Kidney tubule cell (primary cell): ENCODE data around the gene MOV10L1.

Experiments used
- DNase-seq: peaks from one replicate; pipeline ENCODE4 v3.0.0-alpha.2; 2018; ENCODE audit warnings: low spot score

Gene MOV10L1

DNA sequence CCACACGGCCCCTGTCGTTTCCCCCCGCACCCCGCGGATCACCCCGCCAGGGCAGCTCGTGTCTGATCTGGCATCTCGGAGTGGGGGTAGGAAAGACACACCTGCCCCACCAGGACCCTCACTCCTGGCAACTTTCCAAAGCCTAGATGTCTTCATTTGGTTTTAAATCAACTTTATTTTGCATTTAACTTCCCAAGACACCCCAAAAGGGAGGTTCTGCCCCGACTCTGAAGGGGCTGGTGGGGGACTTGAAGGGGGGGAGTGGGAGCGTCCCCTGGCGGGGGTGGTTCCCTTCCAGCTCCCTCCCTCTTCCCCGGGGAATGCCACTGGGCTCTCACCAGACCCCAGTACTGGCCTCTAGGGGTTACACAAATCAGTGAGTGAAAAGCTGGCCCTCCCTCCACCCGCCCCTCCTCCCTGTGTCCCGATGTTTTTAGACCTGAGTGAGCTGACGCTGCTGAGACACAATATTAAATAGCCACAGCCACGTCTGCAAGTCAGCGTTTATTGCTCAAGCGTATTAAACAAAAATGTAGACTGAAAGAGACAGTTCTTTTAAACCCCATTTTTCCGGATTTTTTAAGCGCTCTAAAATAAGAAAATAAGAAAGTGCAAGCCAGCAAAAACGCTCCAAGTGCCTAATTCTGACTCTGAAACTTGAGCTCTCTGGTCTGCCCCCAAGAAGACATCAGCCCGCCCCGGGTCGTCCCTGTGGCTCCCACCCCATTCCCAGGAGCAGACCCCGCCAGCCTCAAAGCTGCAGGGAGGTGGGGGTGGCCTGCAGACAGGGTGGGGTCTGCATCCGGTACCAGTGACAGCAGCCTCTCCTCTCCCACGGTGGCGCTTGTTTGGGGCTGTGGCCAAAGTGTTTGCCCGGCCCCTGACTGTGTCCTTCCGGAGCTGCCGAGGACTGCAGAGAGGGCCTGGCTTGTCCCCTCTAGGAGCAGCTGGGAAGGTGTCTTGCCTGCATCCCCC, 30.6 kb upstream of the MOV10L1 start:
- DNase-seq, result no peak

DNA sequence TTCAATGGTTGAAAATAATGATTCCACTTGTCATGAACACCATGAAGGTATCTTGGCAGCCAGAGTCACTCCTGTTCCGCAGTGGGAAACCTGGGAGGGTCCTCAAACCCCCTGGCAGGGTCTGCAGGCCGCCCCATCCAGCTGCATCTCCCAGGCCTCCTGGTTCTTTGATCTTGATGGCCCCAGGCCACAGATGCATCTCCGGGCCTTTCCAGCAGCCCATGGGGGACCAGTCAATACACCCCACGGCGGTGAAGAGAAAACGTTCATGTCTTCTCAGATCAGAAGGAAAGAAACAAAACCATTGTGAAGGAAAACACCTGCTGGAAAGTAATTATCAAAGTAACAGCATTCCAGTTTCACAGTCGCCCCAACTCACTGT, 29.9 kb upstream of the MOV10L1 start:
- DNase-seq, result no peak

- DNase-seq, result no peak
These were observed 29.2 kb upstream of the MOV10L1 start for GRCh38 chr22:50060441-50061140.

GRCh38 chr22:50061141-50061823, 28.5 kb upstream of the MOV10L1 start:
- no peak for DNase-seq

DNA sequence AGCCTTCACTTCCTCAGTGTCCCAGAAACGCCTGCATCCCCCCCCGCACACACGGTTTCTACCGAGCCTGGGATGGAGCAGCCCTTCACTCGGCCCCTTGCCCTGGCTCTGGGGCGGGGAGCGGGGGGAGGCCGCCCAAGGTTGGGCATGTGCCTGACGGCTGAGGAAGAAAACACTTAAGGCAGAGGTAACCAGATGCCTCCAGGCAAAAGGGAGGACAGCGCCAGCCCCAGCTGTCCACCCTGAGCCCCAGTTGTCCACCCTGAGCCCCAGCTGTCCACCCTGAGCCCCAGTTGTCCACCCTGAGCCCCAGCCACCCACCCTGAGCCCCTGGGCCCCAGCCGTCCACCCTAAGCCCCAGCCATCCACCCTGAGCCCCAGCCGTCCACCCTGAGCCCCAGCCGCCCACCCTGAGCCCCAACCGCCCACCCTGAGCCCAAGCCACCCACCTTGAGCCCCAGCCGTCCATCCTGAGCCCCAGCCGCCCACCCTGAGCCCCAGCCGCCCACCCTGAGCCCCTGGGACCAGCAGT, 27.9 kb upstream of the MOV10L1 start:
- DNase-seq, result no peak

DNA sequence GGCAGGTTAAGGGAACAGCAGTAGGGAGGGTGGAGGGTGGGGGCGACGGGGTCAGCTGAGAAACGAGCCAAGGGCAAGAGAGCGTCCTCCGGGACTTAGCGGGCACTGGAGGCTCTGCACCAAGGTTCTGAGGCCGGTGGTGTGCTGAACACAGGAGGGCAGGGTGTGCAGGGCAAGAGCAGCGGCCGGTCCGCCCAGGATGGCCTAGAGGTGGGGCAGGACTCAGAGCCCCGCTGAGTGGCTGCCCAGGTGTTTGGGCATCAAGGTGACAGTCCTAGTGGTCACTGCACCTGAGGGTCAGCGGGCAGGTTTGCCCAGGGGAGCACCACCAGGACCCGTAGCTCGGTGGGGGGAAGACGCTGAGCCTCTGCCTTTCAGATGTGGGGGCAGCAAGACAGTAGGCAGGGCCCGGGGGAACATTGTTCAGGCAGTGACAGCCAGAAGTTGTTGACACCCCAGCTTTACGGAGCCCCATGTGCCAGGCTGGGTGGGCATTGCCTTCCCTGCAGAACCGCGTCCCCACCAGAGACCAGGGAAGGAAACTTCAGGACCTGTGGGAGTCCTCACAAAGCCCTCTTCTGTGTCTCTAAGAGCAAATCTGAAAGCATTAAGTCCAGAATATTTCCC, 27.2 kb upstream of the MOV10L1 start:
- no peak for DNase-seq

GRCh38 chr22:50063589-50064393, 26.0 kb upstream of the MOV10L1 start:
- no peak for DNase-seq

GRCh38 chr22:50064453-50064852, 25.4 kb upstream of the MOV10L1 start:
- DNase-seq, result no peak

- DNase-seq, result no peak
These were observed 22.6 kb upstream of the MOV10L1 start for GRCh38 chr22:50067244-50067643.

GRCh38 chr22:50068096-50068495, 21.7 kb upstream of the MOV10L1 start:
- no peak for DNase-seq

DNA sequence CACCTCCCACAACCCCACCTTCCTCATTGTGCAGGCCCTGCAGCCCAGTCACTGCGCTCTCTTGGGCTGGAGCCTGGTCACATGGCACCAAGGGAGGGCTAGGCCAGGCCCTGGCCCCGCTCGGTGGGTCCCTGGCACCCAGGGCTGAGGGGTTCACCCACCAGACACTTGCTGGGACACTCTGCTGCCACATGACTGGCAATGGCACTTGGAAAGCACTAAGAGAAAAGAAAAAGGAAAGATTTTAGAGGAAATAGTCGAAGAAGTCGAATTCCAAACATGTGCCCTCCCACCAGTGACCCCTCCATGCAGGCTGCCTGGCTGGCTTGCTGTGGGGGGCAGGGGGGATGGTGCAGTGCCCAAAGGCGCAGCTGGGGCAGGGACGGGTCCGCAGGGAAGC, 19.4 kb upstream of the MOV10L1 start:
- DNase-seq, result no peak

- no peak for DNase-seq
These were observed 18.2 kb upstream of the MOV10L1 start for GRCh38 chr22:50071432-50072166.

- no peak for DNase-seq
These were observed 17.6 kb upstream of the MOV10L1 start for GRCh38 chr22:50072167-50072555.

DNA sequence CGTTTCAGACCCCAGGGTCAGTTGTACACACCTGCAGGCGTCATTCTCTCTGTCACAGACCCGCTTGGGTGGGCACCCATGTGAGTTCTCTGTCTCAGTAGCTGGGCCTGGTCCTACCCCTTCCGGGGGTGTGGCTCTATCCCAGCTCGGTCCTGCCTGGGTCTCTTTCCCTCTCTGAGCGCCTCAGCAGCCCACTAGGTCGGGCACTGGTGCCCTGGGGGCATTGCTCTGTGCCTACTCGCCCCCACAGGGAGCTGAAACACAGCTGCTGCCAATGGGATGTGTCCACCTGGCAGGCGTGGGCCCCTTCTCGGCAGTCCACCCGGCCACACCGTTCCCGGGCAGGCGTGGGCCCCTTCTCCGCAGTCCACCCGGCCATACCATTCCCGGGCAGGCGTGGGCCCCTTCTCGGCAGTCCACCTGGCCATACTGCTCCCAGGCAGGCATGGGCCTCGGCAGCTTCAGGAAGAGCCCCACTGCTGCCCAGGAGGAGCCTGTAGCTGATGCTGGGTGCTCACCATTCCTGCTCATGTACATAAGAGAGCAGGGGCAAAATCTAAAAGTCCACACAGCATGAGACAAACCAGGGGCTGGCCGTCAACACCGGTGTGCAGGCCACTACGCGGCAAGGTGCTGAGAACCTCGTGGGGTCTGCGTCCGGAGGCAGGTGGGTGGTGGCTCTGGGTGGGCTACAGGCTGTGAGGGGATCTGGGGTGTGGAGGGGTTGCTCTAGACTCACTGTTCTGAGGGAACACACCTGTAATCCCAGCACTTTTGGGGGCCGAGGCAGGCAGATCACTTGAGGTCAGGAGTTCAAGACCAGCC, 16.9 kb upstream of the MOV10L1 start:
- no peak for DNase-seq

DNA sequence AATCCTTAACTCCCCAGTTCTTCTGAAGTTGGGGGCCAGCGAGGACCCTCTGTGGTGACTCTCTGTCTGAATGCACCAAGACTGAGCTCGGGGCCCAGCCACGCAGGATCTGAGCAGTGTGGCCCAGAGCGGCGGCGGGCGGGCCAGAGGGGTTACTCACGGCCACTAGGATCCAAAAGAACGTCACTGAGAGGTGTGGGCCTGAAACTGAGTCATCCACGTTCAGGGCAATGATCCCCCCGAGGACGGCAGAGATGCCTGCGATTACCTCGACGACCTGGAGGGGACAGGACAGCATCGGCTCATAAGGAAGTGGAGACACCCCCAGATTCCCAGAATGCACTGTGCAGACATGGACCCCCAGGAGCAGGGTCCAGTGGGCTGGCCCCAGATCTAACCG, 15.8 kb upstream of the MOV10L1 start:
- DNase-seq, result no peak

- no peak for DNase-seq
These were observed 15.0 kb upstream of the MOV10L1 start for GRCh38 chr22:50074551-50075530.

DNA sequence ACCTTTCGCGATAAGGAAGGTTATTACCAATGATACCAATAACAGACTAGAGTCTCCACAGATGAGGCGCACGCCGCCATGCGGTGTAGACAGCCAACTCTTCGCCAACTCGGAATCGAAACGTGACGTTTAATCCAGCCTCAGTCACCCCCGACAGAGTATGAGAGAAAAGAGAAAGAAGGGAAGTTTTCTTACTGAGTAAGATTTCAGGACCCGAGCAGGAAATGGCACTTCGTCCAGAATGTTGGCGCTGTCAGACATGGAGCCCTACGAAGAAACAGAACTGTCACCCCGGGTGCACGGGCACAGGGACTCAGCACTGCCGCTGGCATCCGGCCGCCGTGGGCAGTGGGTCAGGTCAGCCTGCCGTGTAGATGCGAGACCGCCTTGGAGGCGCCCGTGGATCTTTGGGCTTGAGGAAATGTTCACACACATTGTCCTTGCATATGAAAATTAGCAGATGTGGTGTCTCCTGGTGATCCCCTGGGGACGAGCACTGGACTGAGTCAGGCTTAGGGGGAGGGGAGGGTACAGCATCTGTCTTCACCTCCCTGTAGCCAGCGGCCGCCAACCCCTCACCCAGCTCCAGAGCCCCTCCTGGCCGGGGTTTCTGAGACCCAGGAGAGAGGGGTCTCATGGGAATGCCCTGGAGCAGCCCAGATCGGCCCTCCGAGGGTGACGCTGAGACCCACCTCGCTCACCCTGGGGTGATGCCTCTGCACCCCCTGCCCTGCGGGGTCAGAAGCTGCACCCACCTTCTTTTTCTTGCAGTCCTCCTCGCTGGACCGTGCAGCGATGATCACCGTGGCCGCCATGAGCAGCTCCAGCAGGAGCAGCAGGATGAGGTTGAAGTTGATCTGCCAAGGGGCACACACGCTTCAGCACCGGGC, 12.9 kb upstream of the MOV10L1 start:
- DNase-seq, result no peak
